CD4-positive, alpha-beta T cell (primary cell): ENCODE data around the gene PTPRF. TPM values are rescaled to one million over a fixed set of nuclear protein-coding genes. Genes with fewer than 3 reads are reported as not detected.

Source experiments
- ATAC-seq: fragments of 200-7000 bp; cut with Tn5 transposase; one replicate; pipeline ENCODE4 v1.10.0; 2022; ENCODE audit warnings: mild to moderate bottlenecking; ENCODE audit not compliant: poor library complexity
- CTCF ChIA-PET: fragments of 350-600 bp; sonication (Branson Sonifier 250); formaldehyde crosslinking; loops from one replicate; lab custom pipeline; 2021; ENCODE audit warnings: antibody characterized with exemption, inconsistent platforms; lab: Charles Lee
- POLR2A ChIA-PET: fragments of 350-600 bp; sonication (Branson Sonifier 250); formaldehyde crosslinking; loops from one replicate; lab custom pipeline; 2021; ENCODE audit warnings: antibody characterized with exemption, inconsistent platforms; lab: Charles Lee
- DNase-seq, 14 experiments: peaks; one replicate each; pipeline ENCODE4 v3.0.0-alpha.2; 2013 to 2020; ENCODE audit warnings: mixed read lengths in 2 of 14
- H3K27ac ChIP-seq, 2 donors: one replicate each; pipeline versions ENCODE4 v1.5.1 to v1.7.0; 2013; ENCODE audit warnings: low read length in 2 of 2, low read depth in 1 of 2, mild to moderate bottlenecking in 1 of 2
- H3K27me3 ChIP-seq, 2 experiments: 1 replicate in 1 of 2; 2 replicates in 1 of 2; pipeline versions ENCODE4 v1.6.1 to v1.7.0; 2013; ENCODE audit warnings: low read length in 2 of 2, control low read depth in 1 of 2, mild to moderate bottlenecking in 1 of 2, moderate library complexity in 1 of 2; ENCODE audit not compliant: insufficient read depth in 2 of 2, control insufficient read depth in 1 of 2
- H3K36me3 ChIP-seq: one replicate; pipeline ENCODE4 v1.6.1; 2013; ENCODE audit warnings: low read length, control low read depth; ENCODE audit not compliant: insufficient read depth
- H3K4me1 ChIP-seq: one replicate; pipeline ENCODE4 v1.6.1; 2013; ENCODE audit warnings: low read length, control low read depth; ENCODE audit not compliant: insufficient read depth
- H3K4me3 ChIP-seq: one replicate; pipeline ENCODE4 v1.5.1; 2013; ENCODE audit warnings: mild to moderate bottlenecking, low read length, moderate library complexity
- H3K9me3 ChIP-seq, 2 experiments: 1 replicate in 1 of 2; 2 replicates in 1 of 2; pipeline versions ENCODE4 v1.6.1 to v1.7.0; 2013; ENCODE audit warnings: low read length in 2 of 2, mild to moderate bottlenecking in 2 of 2, control low read depth in 1 of 2, moderate library complexity in 1 of 2; ENCODE audit not compliant: control insufficient read depth in 1 of 2, insufficient read depth in 1 of 2
- H3K27ac Mint-ChIP-seq: one replicate; pipeline ENCODE4 v1.8.0; 2020; ENCODE audit warnings: mixed read lengths
- H3K27me3 Mint-ChIP-seq: one replicate; pipeline ENCODE4 v1.8.0; 2021; ENCODE audit warnings: mixed read lengths
- H3K36me3 Mint-ChIP-seq: one replicate; pipeline ENCODE4 v1.8.0; 2021; ENCODE audit warnings: low read depth, mixed read lengths
- H3K4me1 Mint-ChIP-seq: one replicate; pipeline ENCODE4 v1.8.0; 2021; ENCODE audit warnings: low read depth, mixed read lengths
- H3K4me3 Mint-ChIP-seq: one replicate; pipeline ENCODE4 v1.8.0; 2020; ENCODE audit warnings: mild to moderate bottlenecking, mixed read lengths
- H3K9me3 Mint-ChIP-seq: one replicate; pipeline ENCODE4 v1.8.0; 2020; ENCODE audit warnings: mixed read lengths
- CTCF ChIP-seq: fragments of 200-600 bp; IDR thresholded peaks from one replicate; pipeline ENCODE4 v1.8.0; 2022; ENCODE audit warnings: antibody characterized with exemption, mild to moderate bottlenecking
- intact Hi-C, 2 experiments: fragments of 100-400 bp; cut with DNase I in 1 of 2; cut with micrococcal nuclease in 1 of 2; formaldehyde crosslinking; loops; one replicate each; pipeline versions ENCODE4 v1.15.1 to v1.9.0; 2023 to 2025; cut with DNase I, micrococcal nuclease
- total RNA-seq, 174 experiments: library from RNA in 2 of 174; stranded (reverse) in 2 of 174; gene quantifications; one replicate each; pipeline ENCODE4 v1.2.3 and lab custom pipeline; 2021 to 2026

Gene PTPRF
- total RNA-seq, 2 experiments from 2014 or later, result 0.14 TPM

DNA sequence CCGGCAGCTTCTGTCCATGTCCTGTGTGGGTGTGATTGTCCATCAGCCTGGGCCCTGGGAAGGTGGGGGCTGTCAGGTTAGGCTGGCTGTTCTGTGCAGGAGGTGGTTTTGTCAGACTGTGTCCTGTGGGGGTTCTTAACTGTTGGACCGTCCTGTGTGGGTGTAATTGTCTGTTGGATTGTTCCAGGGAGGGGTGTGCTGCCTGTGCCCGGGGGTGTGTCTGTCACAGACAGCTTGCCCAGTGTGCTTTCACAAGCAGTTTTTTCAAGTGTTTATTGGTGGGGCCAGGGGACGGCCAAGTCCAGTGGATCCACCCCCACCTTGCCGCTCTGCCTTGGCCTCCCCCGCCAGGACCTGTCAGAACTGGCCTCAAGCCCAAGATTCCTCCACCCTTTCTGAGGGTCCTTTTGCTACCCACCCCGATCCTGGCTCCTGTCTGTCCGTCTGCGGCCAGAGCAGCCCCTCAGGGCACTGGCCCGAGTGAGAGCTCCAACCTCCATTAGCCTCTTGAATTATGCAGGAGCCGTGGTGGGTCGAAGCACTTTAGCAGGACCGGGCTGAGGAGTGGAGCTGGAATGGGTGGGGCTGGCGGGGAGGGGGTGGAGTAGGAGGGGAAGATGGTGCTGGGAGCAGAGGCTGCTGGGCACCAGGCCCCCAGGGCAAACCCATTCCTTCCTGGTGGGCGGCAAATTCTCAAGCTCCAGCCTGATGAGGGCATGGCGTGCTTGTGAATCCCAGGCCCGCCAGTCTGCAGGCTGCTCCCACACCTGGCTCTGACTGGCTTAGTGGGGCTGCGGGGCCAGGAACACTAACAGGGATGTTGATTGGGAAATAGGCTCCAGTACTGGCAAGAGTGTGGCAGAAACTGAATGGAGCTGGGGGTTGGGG lies 47.2 kb downstream of the PTPRF start:
- ATAC-seq, result no peak
- ChIA-PET POLR2A (no interaction called here), CTCF (no interaction called here)
- Mint-ChIP-seq H3K36me3 (no peaks in the 10 kb centered on the region), H3K9me3 (no peaks in the 10 kb centered on the region), H3K4me3 (no peak overlapping the region), H3K27ac (no peak overlapping the region), H3K27me3 (no peaks in the 10 kb centered on the region), H3K4me1 (no peaks in the 10 kb centered on the region)
- H3K36me3 ChIP-seq, result no peaks in the 10 kb centered on the region
- intact Hi-C loops, result no loop called here
- TF ChIP-seq CTCF, result no peak
- no peaks in the 10 kb centered on the region for H3K27me3 ChIP-seq
- H3K9me3 ChIP-seq, result no peaks in the 10 kb centered on the region
- H3K27ac ChIP-seq, result no peak overlapping the region
- DNase-seq, result no peak
- H3K4me3 ChIP-seq, result no peak overlapping the region
- H3K4me1 ChIP-seq, result peaks cover 6% of the 10 kb centered on the region

- no peak overlapping the region for H3K27ac Mint-ChIP-seq
- H3K36me3 Mint-ChIP-seq, result no peaks in the 10 kb centered on the region
- intact Hi-C loops, result no loop called here
- no peaks in the 10 kb centered on the region for H3K36me3 ChIP-seq
- TF ChIP-seq CTCF, result no peak
- no peak overlapping the region for H3K4me3 ChIP-seq
- POLR2A ChIA-PET, result no interaction called here
- no peaks in the 10 kb centered on the region for H3K27me3 ChIP-seq
- no peak overlapping the region for H3K4me3 Mint-ChIP-seq
- H3K4me1 Mint-ChIP-seq, result no peaks in the 10 kb centered on the region
- no peak for ATAC-seq
- peaks cover 6% of the 10 kb centered on the region for H3K4me1 ChIP-seq
- DNase-seq, result no peak
- CTCF ChIA-PET, result no interaction called here
- no peaks in the 10 kb centered on the region for H3K9me3 Mint-ChIP-seq
- no peaks in the 10 kb centered on the region for H3K27me3 Mint-ChIP-seq
- no peak overlapping the region for H3K27ac ChIP-seq
- no peaks in the 10 kb centered on the region for H3K9me3 ChIP-seq
These were observed 49.4 kb downstream of the PTPRF start for GRCh38 chr1:43580039-43580438.

GRCh38 chr1:43582162-43582566 lies 51.5 kb downstream of the PTPRF start:
- DNase-seq, result no peak
- CTCF ChIA-PET, result no interaction called here
- TF ChIP-seq CTCF, result no peak

More at GRCh38 chr1:43582162-43582566, 51.5 kb downstream of the PTPRF start:
- no peak overlapping the region for H3K4me3 ChIP-seq
- intact Hi-C loops, result no loop called here
- Mint-ChIP-seq H3K9me3 (no peaks in the 10 kb centered on the region), H3K27me3 (no peaks in the 10 kb centered on the region), H3K36me3 (no peaks in the 10 kb centered on the region), H3K4me3 (no peak overlapping the region), H3K27ac (no peak overlapping the region), H3K4me1 (no peaks in the 10 kb centered on the region)
- H3K36me3 ChIP-seq, result no peaks in the 10 kb centered on the region
- POLR2A ChIA-PET, result no interaction called here
- H3K4me1 ChIP-seq, result no peaks in the 10 kb centered on the region
- no peaks in the 10 kb centered on the region for H3K9me3 ChIP-seq
- H3K27ac ChIP-seq, result no peak overlapping the region
- H3K27me3 ChIP-seq, result no peaks in the 10 kb centered on the region
- ATAC-seq, result no peak
